ENCODE data around the gene SAMM50. TPM values are rescaled to one million over a fixed set of nuclear protein-coding genes. Genes with fewer than 3 reads are reported as not detected.

Gene SAMM50
- total RNA-seq, 2 experiments from 2014 or later = 46.8 to 50.9 TPM

DNA sequence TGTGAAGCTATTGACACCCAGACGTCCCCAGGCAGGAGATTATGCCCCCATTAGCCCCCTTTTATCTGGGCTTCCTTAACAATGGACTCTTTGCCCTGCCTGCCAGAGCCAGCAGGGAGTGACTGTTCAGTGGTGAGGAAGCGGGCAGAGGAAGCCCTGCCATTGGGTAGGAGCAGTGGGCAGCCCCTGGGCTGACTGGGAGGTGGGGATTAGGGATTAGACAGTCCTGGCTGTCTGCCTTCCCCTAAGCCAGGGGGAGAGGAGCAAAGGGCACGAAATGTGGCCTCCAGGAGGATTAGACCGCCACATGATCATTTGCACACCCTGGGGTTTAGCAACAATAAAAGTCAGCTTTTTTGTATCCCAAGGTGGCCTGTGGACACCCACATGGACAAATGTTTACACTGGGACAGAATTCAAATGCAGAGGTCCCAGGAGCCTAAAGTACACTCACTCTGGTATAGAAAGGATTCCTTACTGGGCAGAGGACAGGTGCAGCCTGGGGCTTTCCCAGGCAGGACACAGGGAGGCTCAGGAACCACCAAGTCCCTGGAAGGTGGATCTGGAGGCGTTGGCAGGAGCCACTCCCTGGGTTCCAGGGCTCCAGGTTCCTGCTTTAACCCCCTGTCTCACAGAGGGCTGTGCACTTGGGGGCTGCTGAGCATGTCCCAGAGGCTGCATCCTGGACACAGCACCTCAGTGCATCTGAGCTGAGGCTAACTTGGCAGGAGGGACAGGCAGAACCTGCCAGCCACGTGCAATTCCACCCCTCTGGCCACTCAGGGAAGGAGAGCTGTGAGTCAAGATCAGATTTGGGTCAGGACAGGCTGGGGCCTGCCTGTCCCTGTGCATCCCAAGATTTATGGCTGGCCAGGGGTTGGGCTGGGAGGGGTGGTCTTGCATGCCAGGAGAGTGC lies 29.6 kb upstream of the SAMM50 start:
- Mint-ChIP-seq H3K4me1 (peaks cover 4% of the 10 kb centered on the region), H3K27me3 (peaks cover 24% of the 10 kb centered on the region), H3K36me3 (ENCODE audit: low read depth) (no peaks in the 10 kb centered on the region), H3K4me3 (peak overlapping the region; percentile 20), H3K27ac (no peak overlapping the region), H3K9me3 (no peaks in the 10 kb centered on the region)
- POLR2A ChIA-PET = no interaction called here
- DNase-seq = no peak
- CTCF ChIA-PET = no interaction called here

DNA sequence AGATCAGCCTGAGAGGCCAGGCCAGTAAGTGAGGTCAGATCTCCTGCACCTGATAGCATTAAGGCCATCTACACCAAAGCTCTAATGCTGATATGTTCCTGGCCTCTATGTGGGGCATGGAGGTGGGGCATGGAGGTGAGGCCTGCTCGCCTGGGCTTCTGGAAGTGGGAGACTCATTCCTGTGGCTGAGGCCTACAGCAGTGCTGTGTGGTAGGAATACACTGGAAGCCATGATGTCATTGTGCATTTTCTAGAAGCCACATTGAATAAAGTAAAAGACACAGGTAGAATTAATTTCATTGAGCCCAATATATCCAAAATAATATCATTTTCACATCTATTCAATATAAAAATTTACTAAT lies 28.9 kb upstream of the SAMM50 start:
- ChIA-PET CTCF (no interaction called here), POLR2A (no interaction called here)
- H3K9me3 Mint-ChIP-seq = no peaks in the 10 kb centered on the region
- DNase-seq = no peak
- no peaks in the 10 kb centered on the region for H3K36me3 Mint-ChIP-seq (ENCODE audit: low read depth)
- H3K27me3 Mint-ChIP-seq = peaks cover 20% of the 10 kb centered on the region
- H3K4me3 Mint-ChIP-seq = no peak overlapping the region
- H3K27ac Mint-ChIP-seq = no peak overlapping the region
- H3K4me1 Mint-ChIP-seq = peaks cover 4% of the 10 kb centered on the region

DNA sequence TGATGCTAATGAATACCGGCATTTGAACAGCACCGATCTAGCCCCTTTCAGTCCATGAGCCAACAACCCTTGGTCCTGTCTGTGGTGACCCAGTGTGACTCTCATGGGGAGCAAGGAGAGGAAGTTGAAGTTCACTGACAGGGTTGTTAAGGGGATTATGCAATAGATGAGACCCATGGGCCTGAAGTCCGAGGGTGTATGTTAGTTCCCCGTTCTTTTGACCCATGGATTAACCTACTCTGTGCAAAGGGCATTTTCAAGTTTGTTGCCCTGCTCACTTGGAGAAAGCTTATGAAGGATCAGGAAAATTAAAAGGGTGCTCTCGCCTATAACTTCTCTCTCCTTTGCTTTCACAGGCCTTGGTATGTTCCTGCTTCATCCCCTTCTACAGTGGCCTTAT lies 26.8 kb upstream of the SAMM50 start:
- POLR2A ChIA-PET = no interaction called here

DNA sequence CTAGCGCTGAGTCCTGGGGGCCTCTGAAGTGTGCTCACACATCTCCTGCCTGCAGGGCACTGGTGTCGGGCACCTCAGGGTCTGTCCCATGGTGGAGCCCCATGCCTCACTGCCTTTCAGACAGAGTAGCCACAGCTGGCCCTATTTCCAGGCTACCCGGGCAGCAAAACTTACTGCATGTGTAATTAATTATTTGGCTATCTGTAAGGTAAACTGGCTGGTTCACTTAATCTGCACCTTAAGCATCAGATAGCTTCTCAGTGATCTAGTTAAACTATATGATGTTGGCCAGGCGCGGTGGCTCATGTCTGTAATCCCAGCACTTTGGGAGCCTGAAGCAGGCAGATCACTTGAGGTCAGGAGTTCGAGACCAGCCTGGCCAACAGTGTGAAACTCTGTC lies 26.3 kb upstream of the SAMM50 start:
- CTCF ChIA-PET = no interaction called here
- no peaks in the 10 kb centered on the region for H3K36me3 Mint-ChIP-seq (ENCODE audit: low read depth)
- peaks cover 17% of the 10 kb centered on the region for H3K27me3 Mint-ChIP-seq
- no peak overlapping the region for H3K4me3 Mint-ChIP-seq
- DNase-seq = no peak
- H3K4me1 Mint-ChIP-seq = no peaks in the 10 kb centered on the region
- no peak overlapping the region for H3K27ac Mint-ChIP-seq
- POLR2A ChIA-PET = no interaction called here
- no peaks in the 10 kb centered on the region for H3K9me3 Mint-ChIP-seq

More for the DNA sequence above, 26.8 kb upstream of the SAMM50 start:
- Mint-ChIP-seq H3K9me3 (no peaks in the 10 kb centered on the region), H3K4me3 (no peak overlapping the region), H3K27ac (no peak overlapping the region), H3K27me3 (peaks cover 17% of the 10 kb centered on the region), H3K4me1 (no peaks in the 10 kb centered on the region), H3K36me3 (ENCODE audit: low read depth) (no peaks in the 10 kb centered on the region)
- CTCF ChIA-PET = no interaction called here
- no peak for DNase-seq

DNA sequence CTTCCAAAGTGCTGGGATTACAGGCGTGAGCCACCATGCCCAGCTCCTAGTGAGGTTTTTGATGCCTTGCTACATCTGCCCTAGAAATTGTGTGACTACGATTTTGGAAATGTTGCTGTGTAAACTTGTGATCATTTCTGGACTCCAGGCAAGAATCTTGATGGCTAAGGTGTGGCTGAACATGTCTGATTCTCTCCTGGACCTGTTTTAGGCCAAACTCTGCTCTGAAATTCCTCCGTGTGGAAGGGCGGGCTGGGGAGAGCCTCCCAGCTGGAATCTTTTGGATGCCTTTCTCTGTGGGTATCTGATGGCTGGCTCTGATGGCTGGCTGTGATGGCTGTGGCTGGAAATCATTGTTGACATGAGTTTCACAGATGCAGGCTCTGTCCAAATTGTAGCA lies 23.5 kb upstream of the SAMM50 start:
- H3K36me3 Mint-ChIP-seq (ENCODE audit: low read depth) = no peaks in the 10 kb centered on the region
- ChIA-PET POLR2A (no interaction called here), CTCF (no interaction called here)
- peaks cover 6% of the 10 kb centered on the region for H3K27me3 Mint-ChIP-seq
- no peak overlapping the region for H3K27ac Mint-ChIP-seq
- no peaks in the 10 kb centered on the region for H3K9me3 Mint-ChIP-seq
- DNase-seq = no peak
- H3K4me3 Mint-ChIP-seq = no peak overlapping the region
- H3K4me1 Mint-ChIP-seq = no peaks in the 10 kb centered on the region

DNA sequence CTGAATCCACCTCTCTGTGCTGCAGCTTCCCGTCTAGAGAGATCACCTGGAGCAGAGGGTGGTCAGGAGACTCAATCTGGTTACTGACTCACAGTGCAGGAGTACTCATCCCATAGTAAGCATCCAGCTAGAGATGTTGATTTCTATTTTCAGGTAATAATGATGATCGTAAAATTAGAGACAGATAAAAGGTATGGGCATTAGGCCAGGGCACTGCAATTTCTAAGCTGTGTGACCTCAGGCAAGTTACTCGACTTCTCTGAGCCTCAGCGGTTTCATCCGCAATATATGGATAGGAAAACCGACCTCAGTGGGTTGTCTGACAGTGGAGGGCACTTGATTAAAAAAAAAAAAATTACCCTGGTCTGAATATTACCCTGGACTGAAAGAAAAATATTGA lies 13.8 kb upstream of the SAMM50 start:
- peaks cover 6% of the 10 kb centered on the region for H3K27me3 Mint-ChIP-seq
- H3K4me3 Mint-ChIP-seq = no peak overlapping the region
- DNase-seq = no peak
- no peaks in the 10 kb centered on the region for H3K36me3 Mint-ChIP-seq (ENCODE audit: low read depth)
- ChIA-PET POLR2A (no interaction called here), CTCF (interaction anchor here (0.7 to 1.0 kb wide), 2 partner anchors 58 to 334 kb away, joined by 3 read pairs; no protein-coding TSS in a partner anchor)
- H3K4me1 Mint-ChIP-seq = no peaks in the 10 kb centered on the region
- no peak overlapping the region for H3K27ac Mint-ChIP-seq
- H3K9me3 Mint-ChIP-seq = no peaks in the 10 kb centered on the region

DNA sequence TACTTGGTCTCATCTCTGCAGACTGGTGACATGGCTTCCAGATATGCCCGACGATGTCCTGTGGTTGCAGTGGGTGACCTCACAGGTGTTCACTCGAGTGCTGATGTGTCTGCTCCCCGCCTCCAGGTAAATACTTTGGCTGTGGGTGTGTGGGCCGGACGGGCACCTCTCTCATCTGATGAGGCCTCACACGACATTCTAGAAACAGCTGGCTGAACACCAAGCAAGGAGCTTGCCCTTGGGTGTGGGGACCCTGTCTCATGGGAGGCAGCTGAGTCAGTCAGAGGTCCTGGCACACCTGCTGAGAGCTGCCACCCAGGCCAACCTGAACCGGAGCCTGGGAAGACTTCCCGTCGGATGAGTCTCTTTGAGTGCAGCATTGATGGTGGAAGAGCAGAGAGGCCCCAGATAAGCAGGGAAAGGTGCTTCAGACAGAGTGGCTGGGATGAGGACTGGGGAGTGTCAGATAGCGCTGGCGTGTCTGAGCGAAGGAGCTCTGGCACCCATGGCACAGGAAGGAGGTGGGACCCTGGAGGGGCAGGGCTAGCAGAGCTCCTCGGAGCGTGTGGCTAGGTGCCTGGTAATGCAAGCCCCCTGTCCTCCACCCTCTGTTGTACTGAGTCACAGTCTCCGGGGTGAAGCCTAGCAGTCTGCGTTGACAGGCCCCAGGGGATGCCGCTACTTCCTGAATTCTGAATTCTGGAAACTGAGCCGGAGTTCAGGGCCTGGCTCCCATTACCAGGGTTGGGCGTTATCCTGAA lies 10.4 kb upstream of the SAMM50 start:
- ChIA-PET CTCF (no interaction called here), POLR2A (no interaction called here)
- no peak for DNase-seq

DNA sequence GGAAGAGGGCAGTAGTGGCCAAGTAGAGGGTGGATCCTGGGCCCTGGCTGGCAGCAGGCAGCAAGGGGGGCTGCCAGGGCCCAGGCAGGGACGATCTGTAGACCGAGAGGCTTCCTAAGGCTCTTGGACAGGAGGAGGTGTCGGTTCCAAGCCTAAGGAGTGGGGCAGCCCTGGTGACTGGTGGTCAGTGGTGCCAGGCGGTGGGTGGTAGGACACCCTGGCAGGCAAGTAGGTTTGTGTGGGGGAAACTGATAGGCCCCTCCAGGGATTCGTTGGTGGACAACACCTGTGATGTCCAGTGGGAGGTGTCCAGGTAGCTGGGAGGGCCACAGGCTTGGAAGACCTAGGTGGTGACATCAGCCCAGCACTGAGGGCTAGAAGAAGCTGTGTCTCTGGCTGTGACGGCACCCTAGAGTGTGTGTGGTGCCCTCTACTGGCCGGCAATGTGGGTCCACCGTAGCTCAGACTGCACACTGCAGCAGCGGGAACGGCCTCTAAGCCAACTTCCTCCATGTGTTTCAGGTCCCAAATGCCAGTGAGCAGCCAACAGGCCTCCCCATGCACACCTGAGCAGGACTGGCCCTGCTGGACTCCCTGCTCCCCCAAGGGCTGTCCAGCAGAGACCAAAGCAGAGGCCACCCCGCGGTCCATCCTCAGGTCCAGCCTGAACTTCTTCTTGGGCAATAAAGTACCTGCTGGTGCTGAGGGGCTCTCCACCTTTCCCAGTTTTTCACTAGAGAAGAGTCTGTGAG lies 9.4 kb upstream of the SAMM50 start:
- no peak overlapping the region for H3K4me3 Mint-ChIP-seq
- POLR2A ChIA-PET = interaction anchor here (1.1 kb wide), 1 partner anchor 9 kb away, joined by 4 read pairs; the partner anchor contains the start of gene SAMM50
- H3K27ac Mint-ChIP-seq = no peak overlapping the region
- peak; percentile 76 for DNase-seq
- H3K4me1 Mint-ChIP-seq = no peaks in the 10 kb centered on the region
- peaks cover 4% of the 10 kb centered on the region for H3K27me3 Mint-ChIP-seq
- no peaks in the 10 kb centered on the region for H3K36me3 Mint-ChIP-seq (ENCODE audit: low read depth)
- CTCF ChIA-PET = interaction anchor here (0.5 to 1.6 kb wide), 5 partner anchors 9 to 663 kb away, joined by 3 to 14 read pairs (median 3); partner anchors contain the start of gene SAMM50
- H3K9me3 Mint-ChIP-seq = no peaks in the 10 kb centered on the region

More for the DNA sequence above, 10.4 kb upstream of the SAMM50 start:
- Mint-ChIP-seq H3K36me3 (ENCODE audit: low read depth) (no peaks in the 10 kb centered on the region), H3K27ac (no peak overlapping the region), H3K9me3 (no peaks in the 10 kb centered on the region), H3K4me3 (no peak overlapping the region), H3K27me3 (peaks cover 4% of the 10 kb centered on the region), H3K4me1 (no peaks in the 10 kb centered on the region)

DNA sequence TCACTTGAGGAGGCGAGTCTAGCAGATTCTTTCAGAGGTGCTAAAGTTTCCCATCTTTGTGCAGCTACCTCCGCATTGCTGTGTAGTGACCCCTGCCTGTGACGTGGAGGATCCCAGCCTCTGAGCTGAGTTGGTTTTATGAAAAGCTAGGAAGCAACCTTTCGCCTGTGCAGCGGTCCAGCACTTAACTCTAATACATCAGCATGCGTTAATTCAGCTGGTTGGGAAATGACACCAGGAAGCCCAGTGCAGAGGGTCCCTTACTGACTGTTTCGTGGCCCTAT lies 8.9 kb upstream of the SAMM50 start:
- DNase-seq = no peak
- ChIA-PET POLR2A (interaction anchor here (1.1 kb wide), 1 partner anchor 9 kb away, joined by 4 read pairs; the partner anchor contains the start of gene SAMM50), CTCF (interaction anchor here (1.1 to 1.6 kb wide), 4 partner anchors 8 to 63 kb away, joined by 3 to 14 read pairs (median 5); partner anchors contain the start of gene SAMM50)
- H3K27me3 Mint-ChIP-seq = peaks cover 4% of the 10 kb centered on the region
- no peak overlapping the region for H3K27ac Mint-ChIP-seq
- no peaks in the 10 kb centered on the region for H3K36me3 Mint-ChIP-seq (ENCODE audit: low read depth)
- no peaks in the 10 kb centered on the region for H3K4me1 Mint-ChIP-seq
- no peaks in the 10 kb centered on the region for H3K9me3 Mint-ChIP-seq
- no peak overlapping the region for H3K4me3 Mint-ChIP-seq

DNA sequence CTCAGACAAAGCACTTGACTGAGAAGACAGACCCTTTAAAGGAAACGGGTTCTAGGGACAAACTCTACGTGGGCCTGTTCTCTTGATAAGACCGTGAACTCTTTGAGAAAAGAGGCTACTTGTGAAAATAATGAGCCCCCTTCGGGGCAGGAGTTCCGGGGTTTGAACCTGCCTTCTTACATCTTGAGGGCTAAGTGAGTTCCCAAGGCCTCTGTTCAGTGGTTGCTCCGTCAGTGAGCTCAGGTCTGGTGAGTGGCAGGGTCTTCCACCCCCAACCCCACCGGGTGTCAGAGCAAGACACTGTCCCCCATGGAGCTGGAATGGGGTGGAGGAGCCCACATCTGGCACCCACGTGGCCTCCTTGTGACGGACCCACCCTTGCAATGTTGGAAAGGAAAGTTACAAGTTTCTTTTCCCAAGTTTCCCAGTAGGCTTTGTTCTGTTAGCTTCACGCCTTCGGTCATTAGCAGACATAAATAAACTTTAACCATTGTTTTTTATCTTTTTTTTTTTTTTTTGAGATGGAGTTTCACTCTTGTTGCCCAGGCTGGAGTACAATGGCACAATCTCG lies 6.3 kb upstream of the SAMM50 start:
- no peak overlapping the region for H3K4me3 Mint-ChIP-seq
- H3K9me3 Mint-ChIP-seq = no peaks in the 10 kb centered on the region
- H3K27me3 Mint-ChIP-seq = no peaks in the 10 kb centered on the region
- peaks cover 2% of the 10 kb centered on the region for H3K4me1 Mint-ChIP-seq
- H3K36me3 Mint-ChIP-seq (ENCODE audit: low read depth) = no peaks in the 10 kb centered on the region
- POLR2A ChIA-PET = no interaction called here
- no peak overlapping the region for H3K27ac Mint-ChIP-seq
- DNase-seq = no peak
- CTCF ChIA-PET = interaction anchor here (0.8 to 1.0 kb wide), 2 partner anchors 9 to 16 kb away, joined by 3 read pairs; no protein-coding TSS in a partner anchor

DNA sequence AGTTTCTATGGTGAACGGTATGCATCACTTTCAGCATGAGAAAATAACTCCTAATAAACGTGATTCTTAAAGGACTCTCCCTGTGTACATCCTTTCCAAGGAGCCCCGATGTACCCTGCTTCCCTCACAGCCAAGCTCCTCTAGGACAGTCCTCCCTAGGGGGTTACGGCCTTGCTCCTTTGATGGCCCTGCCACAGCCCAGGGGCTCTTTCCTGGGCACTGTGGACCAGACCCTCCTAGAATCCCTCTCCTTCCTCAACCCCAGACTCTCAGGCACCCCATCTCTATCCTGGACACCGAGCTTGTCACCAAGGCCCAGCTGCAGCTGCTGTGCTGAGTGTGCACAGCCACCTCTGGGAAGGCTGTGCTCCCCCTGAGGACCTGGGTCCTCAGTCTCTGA lies 3.9 kb upstream of the SAMM50 start:
- Mint-ChIP-seq H3K4me3 (no peak overlapping the region), H3K27ac (no peak overlapping the region), H3K36me3 (ENCODE audit: low read depth) (peaks cover 5% of the 10 kb centered on the region), H3K9me3 (no peaks in the 10 kb centered on the region), H3K4me1 (peaks cover 19% of the 10 kb centered on the region), H3K27me3 (no peaks in the 10 kb centered on the region)
- ChIA-PET CTCF (no interaction called here), POLR2A (no interaction called here)
- no peak for DNase-seq

DNA sequence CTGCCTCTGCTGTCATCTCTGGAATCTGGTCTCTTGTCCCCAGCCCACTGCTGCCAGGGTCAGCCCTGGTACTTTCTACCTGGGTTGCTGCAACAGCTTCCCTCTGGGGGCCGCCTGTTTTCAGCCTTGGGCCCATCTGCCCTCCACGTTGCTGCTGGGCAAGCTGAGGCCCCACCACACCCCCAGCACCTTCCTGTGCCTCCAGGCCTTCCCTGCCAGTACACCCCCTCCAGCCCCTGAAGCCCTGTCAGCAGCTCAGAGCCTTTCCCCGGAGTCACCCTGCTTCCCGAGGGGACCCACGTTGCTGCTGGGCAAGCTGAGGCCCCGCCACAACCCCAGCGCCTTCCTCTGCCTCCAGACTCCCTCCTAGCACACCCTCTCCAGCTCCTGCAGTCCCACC lies 3.3 kb upstream of the SAMM50 start:
- no peak for DNase-seq
- Mint-ChIP-seq H3K27me3 (no peaks in the 10 kb centered on the region), H3K27ac (no peak overlapping the region), H3K4me1 (peaks cover 25% of the 10 kb centered on the region), H3K36me3 (ENCODE audit: low read depth) (peaks cover 8% of the 10 kb centered on the region), H3K4me3 (no peak overlapping the region), H3K9me3 (no peaks in the 10 kb centered on the region)
- POLR2A ChIA-PET = no interaction called here
- CTCF ChIA-PET = interaction anchor here (1.5 kb wide), 1 partner anchor 10 kb away, joined by 7 read pairs; no protein-coding TSS in a partner anchor
